Neural crest cell (in vitro differentiated cells): ENCODE measurements around the gene MICAL3. TPM values are rescaled to one million over a fixed set of nuclear protein-coding genes. Genes with fewer than 3 reads are reported as not detected.

Experiments used
- DNase-seq: peaks from one replicate; pipeline ENCODE4 v3.0.0; 2021; ENCODE audit warnings: low read depth, mixed read lengths, low spot score
- H3K27ac Mint-ChIP-seq: one replicate; pipeline ENCODE4 v1.8.0; 2021; ENCODE audit warnings: mild to moderate bottlenecking, mixed read lengths; ENCODE audit not compliant: unreplicated experiment
- H3K27me3 Mint-ChIP-seq: 2 replicates; pipeline ENCODE4 v1.8.0; 2021; ENCODE audit warnings: low read depth, mild to moderate bottlenecking, mixed read lengths
- H3K36me3 Mint-ChIP-seq: 2 replicates; pipeline ENCODE4 v1.8.0; 2021; ENCODE audit warnings: low read depth, mild to moderate bottlenecking, mixed read lengths
- H3K4me1 Mint-ChIP-seq: 2 replicates; pipeline ENCODE4 v1.8.0; 2021; ENCODE audit warnings: mixed read lengths
- H3K4me3 Mint-ChIP-seq: one replicate; pipeline ENCODE4 v1.8.0; 2021; ENCODE audit warnings: mild to moderate bottlenecking, mixed read lengths
- H3K9me3 Mint-ChIP-seq: 2 replicates; pipeline ENCODE4 v1.8.0; 2021; ENCODE audit warnings: mixed read lengths
- CTCF ChIP-seq: fragments of 200-600 bp; sonication (generic); conservative IDR thresholded peaks from 2 replicates; pipeline ENCODE4 v1.5.0; 2021; ENCODE audit warnings: antibody characterized with exemption, mild to moderate bottlenecking
- total RNA-seq: library from RNA; stranded (reverse); gene quantifications from 2 replicates; pipeline ENCODE4 v1.2.1, GENCODE V29; 2021

MICAL3 gene
- total RNA-seq, 1 donor from 2014 or later: 84.5 TPM

GRCh38 chr22:17831501-17832251 lies 192.7 kb downstream of the MICAL3 start:
- H3K9me3 Mint-ChIP-seq: no peaks in the 10 kb centered on the region
- H3K27ac Mint-ChIP-seq: peak overlapping the region; percentile 92
- H3K4me1 Mint-ChIP-seq: peaks cover 21% of the 10 kb centered on the region

GRCh38 chr22:17830043-17830961 lies 194.1 kb downstream of the MICAL3 start:
- Mint-ChIP-seq H3K36me3 (no peaks in the 10 kb centered on the region), H3K4me3 (no peak overlapping the region), H3K27ac (no peak overlapping the region), H3K4me1 (peaks cover 13% of the 10 kb centered on the region), H3K9me3 (no peaks in the 10 kb centered on the region), H3K27me3 (no peaks in the 10 kb centered on the region)
- peak; percentile 90 for DNase-seq
- TF ChIP-seq CTCF: peak; percentile 95

More at GRCh38 chr22:17831501-17832251, 192.7 kb downstream of the MICAL3 start:
- Mint-ChIP-seq H3K27me3 (no peaks in the 10 kb centered on the region), H3K4me3 (no peak overlapping the region), H3K36me3 (no peaks in the 10 kb centered on the region)
- no peak for DNase-seq
- TF ChIP-seq CTCF: no peak

GRCh38 chr22:17829695-17830042 lies 194.7 kb downstream of the MICAL3 start:
- DNase-seq: no peak
- Mint-ChIP-seq H3K27me3 (no peaks in the 10 kb centered on the region), H3K36me3 (no peaks in the 10 kb centered on the region), H3K27ac (no peak overlapping the region), H3K4me3 (no peak overlapping the region), H3K4me1 (peaks cover 13% of the 10 kb centered on the region), H3K9me3 (no peaks in the 10 kb centered on the region)
- no peak for TF ChIP-seq CTCF

- DNase-seq: no peak
- H3K4me1 Mint-ChIP-seq: peaks cover 13% of the 10 kb centered on the region
- no peaks in the 10 kb centered on the region for H3K27me3 Mint-ChIP-seq
- H3K4me3 Mint-ChIP-seq: no peak overlapping the region
- no peaks in the 10 kb centered on the region for H3K36me3 Mint-ChIP-seq
- no peak overlapping the region for H3K27ac Mint-ChIP-seq
- TF ChIP-seq CTCF: no peak
- no peaks in the 10 kb centered on the region for H3K9me3 Mint-ChIP-seq
Observed at GRCh38 chr22:17828502-17829080, 195.8 kb downstream of the MICAL3 start.

- peaks cover 13% of the 10 kb centered on the region for H3K4me1 Mint-ChIP-seq
- H3K27ac Mint-ChIP-seq: no peak overlapping the region
Observed at GRCh38 chr22:17827466-17827865, 196.9 kb downstream of the MICAL3 start.

More at GRCh38 chr22:17827466-17827865, 196.9 kb downstream of the MICAL3 start:
- Mint-ChIP-seq H3K36me3 (no peaks in the 10 kb centered on the region), H3K9me3 (no peaks in the 10 kb centered on the region), H3K4me3 (no peak overlapping the region), H3K27me3 (no peaks in the 10 kb centered on the region)
- DNase-seq: no peak
- no peak for TF ChIP-seq CTCF
